ENCODE measurements around the gene DGUOK. TPM values are rescaled to one million over a fixed set of nuclear protein-coding genes. Genes with fewer than 3 reads are reported as not detected.

The DGUOK gene
- total RNA-seq, 1 experiment from 2014 or later: 78.5 TPM

DNA sequence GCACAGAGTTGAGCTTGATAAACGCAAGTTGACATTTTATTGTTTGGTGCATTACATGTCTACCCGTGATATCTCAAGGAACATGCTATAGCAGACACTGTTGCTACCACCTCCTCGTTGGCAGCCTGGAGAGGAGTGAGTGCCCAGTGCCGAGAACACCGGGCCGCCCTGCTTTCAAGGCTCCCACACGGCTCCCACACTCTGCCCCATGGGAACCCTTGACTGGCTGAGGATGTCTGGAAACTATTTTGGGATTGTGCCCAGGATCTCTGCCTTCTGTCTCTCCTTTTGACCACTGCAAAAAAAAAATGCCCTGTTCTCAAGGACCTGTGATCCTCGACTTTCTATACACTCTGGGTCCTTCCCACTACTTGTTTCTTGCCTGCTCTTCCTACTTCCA lies 79.1 kb downstream of the DGUOK start:
- Histone ChIP-seq H3K27me3 (ENCODE audit: control insufficient read depth, insufficient read depth, low read length) (no peaks in the 10 kb centered on the region), H3K4me1 (ENCODE audit: control insufficient read depth, insufficient read depth, low read length) (peaks cover 15% of the 10 kb centered on the region), H3K27ac (ENCODE audit: low read length) (no peak overlapping the region), H3K36me3 (ENCODE audit: control insufficient read depth, insufficient read depth, low read length) (no peaks in the 10 kb centered on the region), H3K4me3 (ENCODE audit: low read depth in 2 of 2, low read length in 2 of 2) (no peak overlapping the region), H3K9me3 (ENCODE audit: control insufficient read depth, insufficient read depth, low read depth, low read length) (no peaks in the 10 kb centered on the region)
- intact Hi-C loops (cut with micrococcal nuclease; ENCODE audit: unreplicated experiment) (loop anchor here (10.0 kb wide), 1 partner anchor 129 kb away; no protein-coding TSS in a partner anchor), in situ Hi-C loops (cut with HindIII; ENCODE audit: low pct_unique_long_range_greater_than_20kb, low sequenced_read_pairs) (no loop called here)
- BruUV-seq (replicated peaks): no TSS peak
- DNase-seq (ENCODE audit: low read depth, low spot score) (no peak), ATAC-seq (no peak)
- TF ChIP-seq POLR2AphosphoS5 (IDR thresholded peaks at IDR 0.05; ENCODE audit: low read depth, low read length): no peak
- TF ChIP-seq SIN3A (IDR thresholded peaks at IDR 0.05; ENCODE audit: borderline replicate concordance, insufficient read depth, low read depth, low read length): no peak
- TF ChIP-seq, protein P1, sequence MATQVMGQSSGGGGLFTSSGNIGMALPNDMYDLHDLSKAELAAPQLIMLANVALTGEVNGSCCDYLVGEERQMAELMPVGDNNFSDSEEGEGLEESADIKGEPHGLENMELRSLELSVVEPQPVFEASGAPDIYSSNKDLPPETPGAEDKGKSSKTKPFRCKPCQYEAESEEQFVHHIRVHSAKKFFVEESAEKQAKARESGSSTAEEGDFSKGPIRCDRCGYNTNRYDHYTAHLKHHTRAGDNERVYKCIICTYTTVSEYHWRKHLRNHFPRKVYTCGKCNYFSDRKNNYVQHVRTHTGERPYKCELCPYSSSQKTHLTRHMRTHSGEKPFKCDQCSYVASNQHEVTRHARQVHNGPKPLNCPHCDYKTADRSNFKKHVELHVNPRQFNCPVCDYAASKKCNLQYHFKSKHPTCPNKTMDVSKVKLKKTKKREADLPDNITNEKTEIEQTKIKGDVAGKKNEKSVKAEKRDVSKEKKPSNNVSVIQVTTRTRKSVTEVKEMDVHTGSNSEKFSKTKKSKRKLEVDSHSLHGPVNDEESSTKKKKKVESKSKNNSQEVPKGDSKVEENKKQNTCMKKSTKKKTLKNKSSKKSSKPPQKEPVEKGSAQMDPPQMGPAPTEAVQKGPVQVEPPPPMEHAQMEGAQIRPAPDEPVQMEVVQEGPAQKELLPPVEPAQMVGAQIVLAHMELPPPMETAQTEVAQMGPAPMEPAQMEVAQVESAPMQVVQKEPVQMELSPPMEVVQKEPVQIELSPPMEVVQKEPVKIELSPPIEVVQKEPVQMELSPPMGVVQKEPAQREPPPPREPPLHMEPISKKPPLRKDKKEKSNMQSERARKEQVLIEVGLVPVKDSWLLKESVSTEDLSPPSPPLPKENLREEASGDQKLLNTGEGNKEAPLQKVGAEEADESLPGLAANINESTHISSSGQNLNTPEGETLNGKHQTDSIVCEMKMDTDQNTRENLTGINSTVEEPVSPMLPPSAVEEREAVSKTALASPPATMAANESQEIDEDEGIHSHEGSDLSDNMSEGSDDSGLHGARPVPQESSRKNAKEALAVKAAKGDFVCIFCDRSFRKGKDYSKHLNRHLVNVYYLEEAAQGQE (IDR thresholded peaks at IDR 0.05; ENCODE audit: insufficient read depth in 1 of 2, low read depth in 2 of 2, low read length in 1 of 2): no peak
- no peak for TF ChIP-seq TCF7L2 (IDR thresholded peaks at IDR 0.05; ENCODE audit: low read depth, low read length)
- TF ChIP-seq, protein P2, sequence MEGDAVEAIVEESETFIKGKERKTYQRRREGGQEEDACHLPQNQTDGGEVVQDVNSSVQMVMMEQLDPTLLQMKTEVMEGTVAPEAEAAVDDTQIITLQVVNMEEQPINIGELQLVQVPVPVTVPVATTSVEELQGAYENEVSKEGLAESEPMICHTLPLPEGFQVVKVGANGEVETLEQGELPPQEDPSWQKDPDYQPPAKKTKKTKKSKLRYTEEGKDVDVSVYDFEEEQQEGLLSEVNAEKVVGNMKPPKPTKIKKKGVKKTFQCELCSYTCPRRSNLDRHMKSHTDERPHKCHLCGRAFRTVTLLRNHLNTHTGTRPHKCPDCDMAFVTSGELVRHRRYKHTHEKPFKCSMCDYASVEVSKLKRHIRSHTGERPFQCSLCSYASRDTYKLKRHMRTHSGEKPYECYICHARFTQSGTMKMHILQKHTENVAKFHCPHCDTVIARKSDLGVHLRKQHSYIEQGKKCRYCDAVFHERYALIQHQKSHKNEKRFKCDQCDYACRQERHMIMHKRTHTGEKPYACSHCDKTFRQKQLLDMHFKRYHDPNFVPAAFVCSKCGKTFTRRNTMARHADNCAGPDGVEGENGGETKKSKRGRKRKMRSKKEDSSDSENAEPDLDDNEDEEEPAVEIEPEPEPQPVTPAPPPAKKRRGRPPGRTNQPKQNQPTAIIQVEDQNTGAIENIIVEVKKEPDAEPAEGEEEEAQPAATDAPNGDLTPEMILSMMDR (IDR thresholded peaks at IDR 0.05): no peak
- ChIA-PET POLR2A (no interaction called here), CTCF (no interaction called here)

DNA sequence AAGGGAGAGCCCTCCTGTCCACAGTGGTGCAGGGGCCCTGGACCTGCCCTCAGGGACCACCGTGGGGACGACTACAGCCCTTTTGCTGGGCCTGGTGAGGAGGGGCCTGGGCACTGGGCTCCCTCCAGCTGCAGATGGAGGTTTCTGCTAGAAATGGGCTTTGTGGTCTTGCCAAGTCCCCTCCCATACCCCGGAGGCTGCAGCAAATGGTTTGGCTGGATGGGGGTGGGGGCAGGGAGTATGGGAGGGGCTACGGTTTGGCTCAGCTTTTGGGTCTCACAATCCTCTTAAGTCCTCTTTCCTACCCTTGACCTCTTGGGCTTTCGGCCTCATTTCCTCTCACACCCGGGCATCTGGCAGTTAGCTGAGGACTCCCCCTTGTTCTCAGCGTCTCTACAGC lies 79.8 kb downstream of the DGUOK start:
- POLR2A ChIA-PET: no interaction called here
- BruUV-seq (replicated peaks): no TSS peak
- Histone ChIP-seq H3K4me1 (ENCODE audit: control insufficient read depth, insufficient read depth, low read length) (peaks cover 8% of the 10 kb centered on the region; the same call in 1 of the 2 replicates), H3K27ac (ENCODE audit: low read length) (no peak overlapping the region), H3K4me3 (ENCODE audit: low read depth in 2 of 2, low read length in 2 of 2) (no peak overlapping the region), H3K36me3 (ENCODE audit: control insufficient read depth, insufficient read depth, low read length) (no peaks in the 10 kb centered on the region), H3K9me3 (ENCODE audit: control insufficient read depth, insufficient read depth, low read depth, low read length) (no peaks in the 10 kb centered on the region), H3K27me3 (ENCODE audit: control insufficient read depth, insufficient read depth, low read length) (no peaks in the 10 kb centered on the region)
- TF ChIP-seq, protein P2 (IDR thresholded peaks at IDR 0.05): no peak
- TF ChIP-seq POLR2AphosphoS5 (IDR thresholded peaks at IDR 0.05; ENCODE audit: low read depth, low read length): no peak
- TF ChIP-seq TCF7L2 (IDR thresholded peaks at IDR 0.05; ENCODE audit: low read depth, low read length): no peak
- TF ChIP-seq, protein P1 (IDR thresholded peaks at IDR 0.05; ENCODE audit: insufficient read depth in 1 of 2, low read depth in 2 of 2, low read length in 1 of 2): no peak
- no peak for TF ChIP-seq SIN3A (IDR thresholded peaks at IDR 0.05; ENCODE audit: borderline replicate concordance, insufficient read depth, low read depth, low read length)
- CTCF ChIA-PET: no interaction called here
- DNase-seq (ENCODE audit: low read depth, low spot score) (no peak), ATAC-seq (no peak)
- intact Hi-C loops (cut with micrococcal nuclease; ENCODE audit: unreplicated experiment) (loop anchor here (10.0 kb wide), 1 partner anchor 128 kb away; no protein-coding TSS in a partner anchor), in situ Hi-C loops (cut with HindIII; ENCODE audit: low pct_unique_long_range_greater_than_20kb, low sequenced_read_pairs) (no loop called here)
